H1 (cell line): ENCODE results near the gene USP50. TPM values are rescaled to one million over a fixed set of nuclear protein-coding genes. Genes with fewer than 3 reads are reported as not detected.

Experiments
- CTCF ChIA-PET: fragments of 300-600 bp; sonication (Branson Sonifier 250); formaldehyde crosslinking; loops from one replicate; lab custom pipeline; 2021; ENCODE audit not compliant: partially characterized antibody; lab: Charles Lee
- POLR2A ChIA-PET: fragments of 300-600 bp; sonication (Branson Sonifier 250); formaldehyde crosslinking; loops from one replicate; lab custom pipeline; 2021; ENCODE audit warnings: inconsistent platforms; ENCODE audit not compliant: partially characterized antibody; lab: Charles Lee
- DNase-seq, 2 experiments: peaks; one replicate each; pipeline versions ENCODE4 v3.0.0 to v3.0.0-alpha.2; 2010 to 2022; ENCODE audit warnings: low spot score in 2 of 2, low read depth in 1 of 2, mixed read lengths in 1 of 2
- FAIRE-seq: peaks from 2 replicates; lab custom pipeline; 2011; peaks lifted over from hg19 to GRCh38; lab: Jason Lieb, UNC
- H2AFZ ChIP-seq: 2 replicates; pipeline ENCODE4 v1.8.1; 2012; ENCODE audit warnings: low read length, inconsistent platforms
- H2AK5ac ChIP-seq: 2 replicates; pipeline ENCODE4 v1.6.1; 2013; ENCODE audit warnings: low read depth, low read length
- H2BK120ac ChIP-seq: replicated peaks from 2 replicates; pipeline ENCODE3; 2013; ENCODE audit warnings: low read depth, low read length, inconsistent platforms
- H2BK12ac ChIP-seq: 2 replicates; pipeline ENCODE4 v1.6.1; 2013; ENCODE audit warnings: low read depth, low read length
- H2BK15ac ChIP-seq: 2 replicates; pipeline ENCODE4 v1.6.1; 2013; ENCODE audit warnings: low read length
- H2BK20ac ChIP-seq: 2 replicates; pipeline ENCODE4 v1.6.1; 2013; ENCODE audit warnings: low read length
- H2BK5ac ChIP-seq: 2 replicates; pipeline ENCODE4 v1.6.1; 2013; ENCODE audit warnings: low read depth, low read length
- H3K14ac ChIP-seq: 2 replicates; pipeline ENCODE4 v1.6.1; 2013; ENCODE audit warnings: inconsistent platforms; ENCODE audit not compliant: insufficient read length
- H3K18ac ChIP-seq: 2 replicates; pipeline ENCODE4 v1.6.1; 2013; ENCODE audit warnings: low read length; ENCODE audit errors: extremely low read depth
- H3K23ac ChIP-seq: 2 replicates; pipeline ENCODE4 v1.6.1; 2013; ENCODE audit warnings: inconsistent platforms; ENCODE audit not compliant: insufficient read length
- H3K23me2 ChIP-seq: 2 replicates; pipeline ENCODE4 v1.6.1; 2013; ENCODE audit warnings: low read depth, low read length
- H3K27ac ChIP-seq: 2 replicates; pipeline ENCODE4 v1.6.1; 2011; ENCODE audit warnings: low read depth, low read length, inconsistent platforms
- H3K27me3 ChIP-seq, 4 experiments: replicated peaks in 1 of 4; 1 replicate in 1 of 4; 2 replicates in 3 of 4; pipeline versions ENCODE4 v1.6.1 to v1.8.1; 2011 to 2013; ENCODE audit warnings: low read length in 3 of 4, mild to moderate bottlenecking in 3 of 4, inconsistent platforms in 2 of 4, mixed read lengths in 2 of 4, moderate library complexity in 1 of 4; ENCODE audit not compliant: control insufficient read depth in 3 of 4, insufficient read depth in 3 of 4; ENCODE audit errors: extremely low read depth in 1 of 4
- H3K36me3 ChIP-seq, 4 experiments: 2 replicates each; pipeline versions ENCODE4 v1.6.1 to v1.8.1; 2011 to 2013; ENCODE audit warnings: mild to moderate bottlenecking in 4 of 4, low read length in 3 of 4, moderate library complexity in 2 of 4, control low read depth in 1 of 4, inconsistent platforms in 1 of 4; ENCODE audit not compliant: insufficient read depth in 4 of 4, control insufficient read depth in 2 of 4
- H3K4ac ChIP-seq: replicated peaks from 2 replicates; pipeline ENCODE3; 2013; ENCODE audit warnings: low read length, low read depth, mixed read lengths, inconsistent platforms; ENCODE audit not compliant: insufficient read length
- H3K4me1 ChIP-seq, 4 experiments: replicated peaks in 1 of 4; 1 replicate in 1 of 4; 2 replicates in 3 of 4; pipeline versions ENCODE4 v1.6.1 to v1.8.1; 2011 to 2013; ENCODE audit warnings: low read length in 3 of 4, inconsistent platforms in 2 of 4, mixed read lengths in 1 of 4; ENCODE audit not compliant: insufficient read depth in 4 of 4, control insufficient read depth in 3 of 4
- H3K4me2 ChIP-seq, 2 experiments: 2 replicates each; pipeline versions ENCODE4 v1.6.1 to v1.8.1; 2011 to 2013; ENCODE audit warnings: low read depth in 2 of 2, low read length in 2 of 2, control low read depth in 1 of 2, inconsistent platforms in 1 of 2, mild to moderate bottlenecking in 1 of 2; ENCODE audit not compliant: insufficient read depth in 1 of 2
- H3K4me3 ChIP-seq, 4 experiments: fragments of 200-600, 300-600 bp in 1 of 4; sonication (generic), shearing (Covaris generic), sonication (Bioruptor Twin) in 1 of 4; 2 replicates each; pipeline versions ENCODE4 v1.5.1 to v1.8.1; 2011 to 2016; ENCODE audit warnings: low read length in 4 of 4, low read depth in 3 of 4, control low read depth in 2 of 4, inconsistent platforms in 2 of 4, mild to moderate bottlenecking in 2 of 4, mixed read lengths in 1 of 4, moderate library complexity in 1 of 4; ENCODE audit not compliant: insufficient read depth in 2 of 4; ENCODE audit errors: extremely low read depth in 1 of 4
- H3K56ac ChIP-seq: replicated peaks from 2 replicates; pipeline ENCODE3; 2013; ENCODE audit warnings: low read depth, mild to moderate bottlenecking, mixed read lengths, low read length, inconsistent platforms; ENCODE audit not compliant: insufficient read length
- H3K79me1 ChIP-seq: 2 replicates; pipeline ENCODE4 v1.6.1; 2013; ENCODE audit warnings: low read depth, low read length, control low read depth
- H3K79me2 ChIP-seq, 2 experiments: 2 replicates each; pipeline versions ENCODE4 v1.6.1 to v1.8.1; 2012 to 2013; ENCODE audit warnings: low read length in 2 of 2, mild to moderate bottlenecking in 2 of 2, inconsistent platforms in 1 of 2; ENCODE audit not compliant: insufficient read depth in 2 of 2, control insufficient read depth in 1 of 2
- H3K9ac ChIP-seq, 4 experiments: replicated peaks in 1 of 4; 1 replicate in 1 of 4; 2 replicates in 3 of 4; pipeline versions ENCODE4 v1.6.1 to v1.8.1; 2011 to 2013; ENCODE audit warnings: low read depth in 3 of 4, low read length in 3 of 4, control low read depth in 2 of 4, mild to moderate bottlenecking in 2 of 4, moderate library complexity in 2 of 4, inconsistent platforms in 1 of 4; ENCODE audit errors: extremely low read depth in 1 of 4
- H3K9me3 ChIP-seq, 2 experiments: 2 replicates each; pipeline versions ENCODE4 v1.6.1 to v1.8.1; 2012 to 2013; ENCODE audit warnings: mild to moderate bottlenecking in 2 of 2, moderate library complexity in 2 of 2, control low read depth in 1 of 2, inconsistent platforms in 1 of 2, low read depth in 1 of 2, low read length in 1 of 2, mixed read lengths in 1 of 2; ENCODE audit not compliant: insufficient read depth in 2 of 2
- H4K20me1 ChIP-seq, 2 experiments: replicated peaks in 1 of 2; 2 replicates each; pipeline versions ENCODE3 to v1.8.1; 2011 to 2013; ENCODE audit warnings: inconsistent platforms in 2 of 2, low read length in 2 of 2, mild to moderate bottlenecking in 1 of 2; ENCODE audit not compliant: insufficient read depth in 2 of 2, control insufficient read depth in 1 of 2
- H4K5ac ChIP-seq: 2 replicates; pipeline ENCODE4 v1.6.1; 2013; ENCODE audit warnings: low read length, low read depth, mixed read lengths, inconsistent platforms; ENCODE audit not compliant: insufficient read length
- H4K8ac ChIP-seq: 2 replicates; pipeline ENCODE4 v1.8.0; 2013; ENCODE audit warnings: mild to moderate bottlenecking, moderate library complexity, low read length, inconsistent platforms; ENCODE audit not compliant: insufficient read depth; ENCODE audit errors: extremely low read depth
- H4K91ac ChIP-seq: replicated peaks from 2 replicates; pipeline ENCODE3; 2013; ENCODE audit warnings: low read length, mixed read lengths, inconsistent platforms; ENCODE audit not compliant: insufficient read length
- ATF3 ChIP-seq: IDR thresholded peaks from 2 replicates; pipeline ENCODE4 v1.6.1; 2011; ENCODE audit warnings: low read depth, mild to moderate bottlenecking, low read length; ENCODE audit not compliant: insufficient read depth
- CHD1 ChIP-seq: IDR thresholded peaks from 2 replicates; pipeline ENCODE4 v1.6.1; 2012; ENCODE audit warnings: low read depth, low read length, improper control_type of control experiment
- JUND ChIP-seq: IDR thresholded peaks from 2 replicates; pipeline ENCODE4 v1.6.1; 2011; ENCODE audit warnings: mild to moderate bottlenecking, improper control_type of control experiment, low read length
- KDM5A ChIP-seq: fragments of 200-600 bp; IDR thresholded peaks from 2 replicates; pipeline ENCODE4 v1.7.1; 2012; ENCODE audit warnings: mild to moderate bottlenecking, low read length, inconsistent platforms, mixed read lengths
- MAFK ChIP-seq: IDR thresholded peaks from 2 replicates; pipeline ENCODE4 v1.6.1; 2012; ENCODE audit warnings: low read depth, mild to moderate bottlenecking, improper control_type of control experiment, low read length
- SAP30 ChIP-seq: fragments of 300-600 bp; sonication (generic); IDR thresholded peaks from 2 replicates; pipeline ENCODE4 v1.7.1; 2012; ENCODE audit warnings: low read length, moderate library complexity, mild to moderate bottlenecking, inconsistent platforms; ENCODE audit not compliant: insufficient read depth, insufficient replicate concordance
- SIN3A ChIP-seq, 2 experiments: IDR thresholded peaks in 1 of 2; conservative IDR thresholded peaks in 1 of 2; 2 replicates each; pipeline ENCODE4 v1.6.1; 2011 to 2012; ENCODE audit warnings: low read length in 2 of 2, improper control_type of control experiment in 1 of 2, low read depth in 1 of 2, mild to moderate bottlenecking in 1 of 2
- SIRT6 ChIP-seq: IDR thresholded peaks from one replicate; pipeline ENCODE4 v1.7.1; 2012; ENCODE audit warnings: low read length, inconsistent platforms
- TAF1 ChIP-seq: IDR thresholded peaks from 2 replicates; pipeline ENCODE4 v1.6.1; 2011; ENCODE audit warnings: mild to moderate bottlenecking, low read depth, low read length
- TBP ChIP-seq: IDR thresholded peaks from 2 replicates; pipeline ENCODE4 v1.6.1; 2011; ENCODE audit warnings: low read depth, low read length, improper control_type of control experiment
- TCF12 ChIP-seq: IDR thresholded peaks from 2 replicates; pipeline ENCODE4 v1.6.1; 2011; ENCODE audit warnings: low read depth, mild to moderate bottlenecking, low read length
- YY1 ChIP-seq: IDR thresholded peaks from 2 replicates; pipeline ENCODE4 v1.6.1; 2011; ENCODE audit warnings: low read depth, mild to moderate bottlenecking, low read length
- WGBS, 2 experiments: shearing (Covaris generic) in 1 of 2; methylation state at CpG; one replicate each; pipeline versions ENCODE4 v1.1.6 to v1.1.7; 2013 to 2015; ENCODE audit warnings: low lambda C conversion rate in 2 of 2, mixed read lengths in 2 of 2, inconsistent platforms in 1 of 2, low coverage in 1 of 2, missing lambda C conversion rate in 1 of 2; ENCODE audit not compliant: insufficient replicate concordance in 2 of 2, insufficient coverage in 1 of 2, insufficient read length in 1 of 2; ENCODE audit errors: extremely low coverage in 1 of 2, missing lambda C conversion rate in 1 of 2; 5-methylcytosine and 5-hydroxymethylcytosine counted together
- polyA plus RNA-seq, 7 experiments: library from polyadenylated mRNA; depleted of rRNA in 3 of 7; stranded (reverse) in 5 of 7; unstranded in 2 of 7; fragments of >200 nt in 5 of 7; fragments of 200-250 nt in 2 of 7; gene quantifications; 1 replicate in 5 of 7; 2 replicates in 1 of 7; 4 replicates in 1 of 7; pipeline versions ENCODE4 v1.2.1 to v1.2.3, GENCODE V29; 2011 to 2013; ENCODE audit warnings: missing spikeins in 2 of 7, mixed read lengths in 2 of 7
- total RNA-seq: library from RNA; stranded (reverse); fragmentation: NEBNext Ultra II Directional; extraction: Animal tissue kit (Norgen Biotek cat#: 25700); gene quantifications from 2 replicates; pipeline ENCODE4 v1.2.1, GENCODE V29; 2021
- TF ChIP-seq, protein P1 (sequence below): IDR thresholded peaks from 2 replicates; pipeline ENCODE4 v1.6.1; 2012; ENCODE audit warnings: inconsistent platforms

Gene USP50
- total and polyA plus RNA-seq, 2 of the 8 experiments (the other 6 are each of a cell fraction or from before 2014, with no cell fraction given) = not detected

DNA sequence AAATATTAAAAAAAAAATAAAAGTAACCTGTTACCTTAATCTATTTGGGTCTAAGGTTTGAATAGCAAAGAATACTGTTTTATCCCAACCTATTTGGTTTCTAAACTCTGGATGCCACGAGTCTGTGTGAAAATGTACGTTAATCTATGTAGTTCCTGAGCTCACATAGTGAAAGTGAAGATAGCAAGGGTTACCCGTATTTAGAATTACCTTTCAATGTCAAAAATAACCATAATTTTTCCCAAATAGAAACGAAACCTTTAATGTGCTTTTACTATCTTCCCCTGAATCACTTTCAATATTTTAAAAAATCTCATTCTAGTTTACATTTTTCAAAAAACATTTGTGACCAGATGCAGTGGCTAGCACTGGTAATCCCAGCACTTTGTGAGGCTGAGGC, 5.8 kb upstream of the USP50 start:
- H3K14ac ChIP-seq = no peak overlapping the region
- H3K27ac ChIP-seq = no peak overlapping the region
- no peak overlapping the region for H3K9ac ChIP-seq
- FAIRE-seq = no peak
- no peak overlapping the region for H3K56ac ChIP-seq
- H4K5ac ChIP-seq = no peak overlapping the region
- no peak overlapping the region for H2BK12ac ChIP-seq
- H3K27me3 ChIP-seq = no peaks in the 10 kb centered on the region
- H3K79me1 ChIP-seq = no peaks in the 10 kb centered on the region
- H3K9me3 ChIP-seq = no peaks in the 10 kb centered on the region
- TF ChIP-seq YY1 (no peak), TAF1 (no peak), ATF3 (no peak), CHD1 (no peak), TBP (no peak), SIRT6 (no peak), TCF12 (no peak), SAP30 (no peak), KDM5A (no peak), SIN3A (conservative IDR thresholded peaks at IDR 0.05 in 1 of 2, IDR thresholded peaks at IDR 0.05 in 1 of 2; ENCODE audit: low read depth in 1 of 2, low read length in 2 of 2) (no peak), JUND (no peak), MAFK (no peak)
- TF ChIP-seq, protein P1, sequence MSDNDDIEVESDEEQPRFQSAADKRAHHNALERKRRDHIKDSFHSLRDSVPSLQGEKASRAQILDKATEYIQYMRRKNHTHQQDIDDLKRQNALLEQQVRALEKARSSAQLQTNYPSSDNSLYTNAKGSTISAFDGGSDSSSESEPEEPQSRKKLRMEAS = no peak
- no peak overlapping the region for H3K18ac ChIP-seq
- no peak overlapping the region for H2BK20ac ChIP-seq
- no peaks in the 10 kb centered on the region for H4K20me1 ChIP-seq
- H3K4me1 ChIP-seq = no peaks in the 10 kb centered on the region
- H2BK120ac ChIP-seq = no peak overlapping the region
- no peaks in the 10 kb centered on the region for H3K36me3 ChIP-seq
- H2AFZ ChIP-seq = no peak overlapping the region
- H4K8ac ChIP-seq = no peak overlapping the region
- WGBS, 2 experiments = 92% methylated on average over 4 of the region's 4 CpGs; no CpG with 5 or more reads in 1 of the 2 experiments
- H2AK5ac ChIP-seq = no peak overlapping the region
- no peak overlapping the region for H2BK5ac ChIP-seq
- no peak overlapping the region for H3K23ac ChIP-seq
- H3K4me3 ChIP-seq = no peak overlapping the region
- no peak overlapping the region for H4K91ac ChIP-seq
- H3K23me2 ChIP-seq = no peaks in the 10 kb centered on the region
- no peaks in the 10 kb centered on the region for H3K79me2 ChIP-seq
- no peak overlapping the region for H2BK15ac ChIP-seq
- ChIA-PET POLR2A (interaction anchor here (0.9 kb wide), 1 partner anchor 327 kb away, joined by 3 read pairs; no protein-coding TSS in a partner anchor), CTCF (no interaction called here)
- no peak overlapping the region for H3K4me2 ChIP-seq
- no peak overlapping the region for H3K4ac ChIP-seq
- DNase-seq = no peak
